HFFc6 (cell line): ENCODE results near the gene NINJ2. TPM values are rescaled to one million over a fixed set of nuclear protein-coding genes. Genes with fewer than 3 reads are reported as not detected.

Source experiments
- DNase-seq: peaks from one replicate; pipeline ENCODE4 v3.0.0-alpha.2; 2018
- H3K27ac Mint-ChIP-seq: 2 replicates; pipeline ENCODE4 v1.8.0; 2020; ENCODE audit warnings: mild to moderate bottlenecking, mixed read lengths
- H3K27me3 Mint-ChIP-seq: 2 replicates; pipeline ENCODE4 v1.8.0; 2021; ENCODE audit warnings: mild to moderate bottlenecking, moderate library complexity, mixed read lengths; ENCODE audit not compliant: insufficient read depth
- H3K36me3 Mint-ChIP-seq: 2 replicates; pipeline ENCODE4 v1.8.0; 2021; ENCODE audit warnings: low read depth, mixed read lengths
- H3K4me1 Mint-ChIP-seq: 2 replicates; pipeline ENCODE4 v1.8.0; 2020; ENCODE audit warnings: low read depth, mixed read lengths
- H3K4me3 Mint-ChIP-seq: 2 replicates; pipeline ENCODE4 v1.8.0; 2020; ENCODE audit warnings: mild to moderate bottlenecking, moderate library complexity, mixed read lengths
- H3K9me3 Mint-ChIP-seq: 2 replicates; pipeline ENCODE4 v1.8.0; 2020; ENCODE audit warnings: mild to moderate bottlenecking, mixed read lengths
- CTCF ChIP-seq: fragments of 200-600 bp; sonication (generic); IDR thresholded peaks from 2 replicates; pipeline ENCODE4 v1.5.0; 2021; ENCODE audit warnings: antibody characterized with exemption, mild to moderate bottlenecking
- total RNA-seq, 6 experiments: library from RNA; stranded (reverse); fragmentation: NEBNext Ultra II Directional; extraction: Animal tissue kit (Norgen Biotek cat#: 25700); gene quantifications; 2 replicates in 1 of 6; 3 replicates in 5 of 6; pipeline ENCODE4 v1.2.3, GENCODE V29; 2021

NINJ2 gene
- total RNA-seq, 6 experiments from 2014 or later, result not detected

GRCh38 chr12:612293-612692 lies 51.0 kb downstream of the NINJ2 start:
- TF ChIP-seq CTCF, result no peak
- no peak overlapping the region for H3K27ac Mint-ChIP-seq
- H3K4me3 Mint-ChIP-seq, result no peak overlapping the region
- no peaks in the 10 kb centered on the region for H3K9me3 Mint-ChIP-seq
- peaks cover 16% of the 10 kb centered on the region for H3K4me1 Mint-ChIP-seq
- no peaks in the 10 kb centered on the region for H3K36me3 Mint-ChIP-seq
- peaks cover 8% of the 10 kb centered on the region for H3K27me3 Mint-ChIP-seq
- DNase-seq, result no peak

GRCh38 chr12:611721-612120 lies 51.5 kb downstream of the NINJ2 start:
- no peak for TF ChIP-seq CTCF
- H3K27ac Mint-ChIP-seq, result no peak overlapping the region
- no peak overlapping the region for H3K4me3 Mint-ChIP-seq
- no peaks in the 10 kb centered on the region for H3K36me3 Mint-ChIP-seq
- H3K9me3 Mint-ChIP-seq, result no peaks in the 10 kb centered on the region
- DNase-seq, result no peak
- peaks cover 16% of the 10 kb centered on the region for H3K4me1 Mint-ChIP-seq
- peaks cover 6% of the 10 kb centered on the region for H3K27me3 Mint-ChIP-seq

DNA sequence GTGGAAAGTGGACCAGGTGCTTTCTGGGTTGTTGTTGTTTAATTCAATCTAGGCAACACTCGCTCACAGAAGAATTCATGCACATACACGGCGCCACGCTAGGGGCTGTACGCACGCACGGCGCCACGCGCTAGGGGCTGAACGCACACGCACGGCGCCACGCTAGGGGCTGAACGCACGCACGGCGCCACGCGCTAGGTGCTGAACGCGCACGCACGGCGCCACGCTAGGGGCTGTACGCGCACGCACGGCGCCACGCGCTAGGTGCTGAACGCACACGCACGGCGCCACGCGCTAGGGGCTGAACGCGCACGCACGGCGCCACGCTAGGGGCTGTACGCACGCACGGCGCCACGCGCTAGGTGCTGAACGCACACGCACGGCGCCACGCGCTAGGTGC lies 54.3 kb downstream of the NINJ2 start:
- peaks cover 5% of the 10 kb centered on the region for H3K27me3 Mint-ChIP-seq
- H3K4me3 Mint-ChIP-seq, result no peak overlapping the region
- no peak for TF ChIP-seq CTCF
- H3K36me3 Mint-ChIP-seq, result no peaks in the 10 kb centered on the region
- DNase-seq, result no peak
- no peak overlapping the region for H3K27ac Mint-ChIP-seq
- peaks cover 16% of the 10 kb centered on the region for H3K4me1 Mint-ChIP-seq
- no peaks in the 10 kb centered on the region for H3K9me3 Mint-ChIP-seq

DNA sequence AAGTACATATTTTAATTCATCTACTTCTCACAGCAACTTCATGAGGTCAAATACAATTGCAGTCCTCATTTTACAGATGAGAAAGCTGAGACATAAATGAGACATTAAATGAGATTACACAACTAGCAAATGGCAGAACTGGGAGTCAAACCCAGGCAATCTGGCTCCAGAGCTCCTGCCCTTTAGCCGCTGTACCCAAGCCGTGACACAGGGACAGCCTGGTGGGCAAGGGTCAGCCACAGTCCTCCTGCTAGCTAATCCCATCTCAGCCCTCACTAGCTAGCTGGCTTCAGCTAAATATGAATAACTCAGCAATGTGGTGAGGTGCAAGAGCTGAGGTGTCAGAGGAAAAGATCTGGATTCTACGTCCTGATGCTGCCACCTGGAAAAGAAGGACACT lies 54.8 kb downstream of the NINJ2 start:
- DNase-seq, result no peak
- Mint-ChIP-seq H3K9me3 (no peaks in the 10 kb centered on the region), H3K36me3 (no peaks in the 10 kb centered on the region), H3K27me3 (peaks cover 5% of the 10 kb centered on the region), H3K27ac (no peak overlapping the region), H3K4me1 (peaks cover 16% of the 10 kb centered on the region), H3K4me3 (no peak overlapping the region)
- no peak for TF ChIP-seq CTCF

GRCh38 chr12:607541-608001 lies 55.7 kb downstream of the NINJ2 start:
- DNase-seq, result no peak
- H3K27ac Mint-ChIP-seq, result no peak overlapping the region
- H3K4me3 Mint-ChIP-seq, result no peak overlapping the region

More at GRCh38 chr12:607541-608001, 55.7 kb downstream of the NINJ2 start:
- no peaks in the 10 kb centered on the region for H3K36me3 Mint-ChIP-seq
- no peak for TF ChIP-seq CTCF
- H3K4me1 Mint-ChIP-seq, result peaks cover 16% of the 10 kb centered on the region
- H3K27me3 Mint-ChIP-seq, result peaks cover 5% of the 10 kb centered on the region
- H3K9me3 Mint-ChIP-seq, result no peaks in the 10 kb centered on the region
